Activated CD8-positive, alpha-beta memory T cell treated with anti-CD3 and anti-CD28 coated beads, Interleukin-2, amount 10 ng/mL, durations not matched to agents 7 days and 5 days (primary cell): ENCODE measurements around the gene MAST4. TPM values are rescaled to one million over a fixed set of nuclear protein-coding genes. Genes with fewer than 3 reads are reported as not detected.

Experiments
- ATAC-seq: fragments of 150-1000 bp; cut with Tn5 transposase; one replicate; pipeline ENCODE4 v1.10.0; 2021; ENCODE audit warnings: moderate library complexity
- CTCF ChIA-PET: fragments of 350-600 bp; sonication (Branson Sonifier 250); formaldehyde crosslinking; loops from one replicate; lab custom pipeline; 2021; ENCODE audit warnings: antibody characterized with exemption; lab: Charles Lee
- DNase-seq: peaks from one replicate; pipeline ENCODE4 v3.0.0-alpha.2; 2020
- H3K27ac Mint-ChIP-seq: one replicate; pipeline ENCODE4 v1.8.0; 2021; ENCODE audit warnings: mild to moderate bottlenecking, mixed read lengths
- H3K27me3 Mint-ChIP-seq: one replicate; pipeline ENCODE4 v1.8.0; 2021; ENCODE audit warnings: mixed read lengths
- H3K36me3 Mint-ChIP-seq: one replicate; pipeline ENCODE4 v1.8.0; 2021; ENCODE audit warnings: mild to moderate bottlenecking, mixed read lengths
- H3K4me1 Mint-ChIP-seq: one replicate; pipeline ENCODE4 v1.8.0; 2021; ENCODE audit warnings: mixed read lengths
- H3K4me3 Mint-ChIP-seq: one replicate; pipeline ENCODE4 v1.8.0; 2021; ENCODE audit warnings: mild to moderate bottlenecking, moderate library complexity, mixed read lengths
- H3K9me3 Mint-ChIP-seq: one replicate; pipeline ENCODE4 v1.8.0; 2022; ENCODE audit warnings: low read depth, mixed read lengths
- total RNA-seq, 2 experiments: library from RNA; stranded (reverse); gene quantifications; one replicate each; pipeline ENCODE4 v1.2.3, GENCODE V29; 2021

Gene MAST4
- total RNA-seq, 2 experiments from 2014 or later: 21.6 to 25.2 TPM

GRCh38 chr5:66573733-66574132 is 22.5 kb upstream of the MAST4 start:
- H3K4me1 Mint-ChIP-seq: no peaks in the 10 kb centered on the region
- H3K4me3 Mint-ChIP-seq: no peak overlapping the region
- H3K9me3 Mint-ChIP-seq: no peaks in the 10 kb centered on the region
- no peaks in the 10 kb centered on the region for H3K36me3 Mint-ChIP-seq
- peaks cover 43% of the 10 kb centered on the region for H3K27me3 Mint-ChIP-seq
- CTCF ChIA-PET: no interaction called here
- ATAC-seq (no peak), DNase-seq (no peak)
- no peak overlapping the region for H3K27ac Mint-ChIP-seq

GRCh38 chr5:66582499-66583165 is 13.6 kb upstream of the MAST4 start:
- Mint-ChIP-seq H3K4me3 (no peak overlapping the region), H3K27me3 (peaks cover 47% of the 10 kb centered on the region), H3K27ac (no peak overlapping the region), H3K9me3 (no peaks in the 10 kb centered on the region), H3K4me1 (no peaks in the 10 kb centered on the region), H3K36me3 (no peaks in the 10 kb centered on the region)
- DNase-seq (no peak), ATAC-seq (no peak)
- CTCF ChIA-PET: no interaction called here

DNA sequence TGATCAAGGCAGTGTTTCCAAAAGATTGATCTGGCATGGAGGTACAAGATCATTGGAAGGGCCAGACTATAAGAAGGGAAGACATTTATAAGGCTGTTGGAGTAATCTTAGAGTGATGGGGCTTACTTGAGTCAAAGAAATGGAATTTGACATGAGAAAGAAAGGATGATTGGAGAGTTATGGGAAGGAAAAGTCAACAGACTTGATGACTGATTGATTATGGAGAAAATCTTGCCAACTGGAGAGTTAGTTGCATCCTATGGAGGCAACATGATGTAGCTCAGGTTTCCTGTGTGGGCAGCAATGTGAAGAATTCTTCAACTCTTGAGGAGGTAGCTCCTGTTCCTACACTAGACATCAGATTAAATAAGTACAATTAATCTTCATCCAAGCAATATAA is 10.9 kb upstream of the MAST4 start:
- H3K27me3 Mint-ChIP-seq: peaks cover 52% of the 10 kb centered on the region
- CTCF ChIA-PET: no interaction called here
- DNase-seq (no peak), ATAC-seq (no peak)
- no peaks in the 10 kb centered on the region for H3K36me3 Mint-ChIP-seq
- no peak overlapping the region for H3K27ac Mint-ChIP-seq
- no peak overlapping the region for H3K4me3 Mint-ChIP-seq
- no peaks in the 10 kb centered on the region for H3K4me1 Mint-ChIP-seq
- no peaks in the 10 kb centered on the region for H3K9me3 Mint-ChIP-seq

GRCh38 chr5:66587771-66588170 is 8.4 kb upstream of the MAST4 start:
- ATAC-seq (no peak), DNase-seq (no peak)
- Mint-ChIP-seq H3K4me3 (no peak overlapping the region), H3K36me3 (no peaks in the 10 kb centered on the region), H3K4me1 (no peaks in the 10 kb centered on the region), H3K27ac (no peak overlapping the region), H3K9me3 (no peaks in the 10 kb centered on the region), H3K27me3 (peaks cover 56% of the 10 kb centered on the region)
- CTCF ChIA-PET: no interaction called here

DNA sequence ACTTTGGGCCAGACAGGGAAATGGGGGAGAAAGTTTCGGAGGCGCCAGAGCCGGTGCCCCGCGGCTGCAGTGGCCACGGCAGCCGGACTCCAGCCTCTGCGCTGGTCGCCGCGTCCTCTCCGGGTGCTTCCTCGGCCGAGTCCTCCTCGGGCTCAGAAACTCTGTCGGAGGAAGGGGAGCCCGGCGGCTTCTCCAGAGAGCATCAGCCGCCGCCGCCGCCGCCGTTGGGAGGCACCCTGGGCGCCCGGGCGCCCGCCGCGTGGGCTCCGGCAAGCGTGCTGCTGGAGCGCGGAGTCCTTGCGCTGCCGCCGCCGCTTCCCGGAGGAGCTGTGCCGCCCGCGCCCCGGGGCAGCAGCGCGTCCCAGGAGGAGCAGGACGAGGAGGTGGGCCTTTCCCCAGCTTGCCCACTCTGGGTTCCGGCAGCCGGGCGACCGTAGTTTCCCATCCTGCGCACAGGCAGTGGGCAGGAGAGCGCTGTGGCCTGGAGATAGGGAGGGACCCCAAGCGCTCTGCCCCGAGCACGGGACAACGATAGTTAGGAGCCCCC is 516 bp downstream of the MAST4 start:
- H3K27ac Mint-ChIP-seq: no peak overlapping the region
- CTCF ChIA-PET: interaction anchor here (1.0 kb wide), 1 partner anchor 20 kb away, joined by 3 read pairs; no protein-coding TSS in a partner anchor
- H3K27me3 Mint-ChIP-seq: peaks cover 78% of the 10 kb centered on the region
- no peaks in the 10 kb centered on the region for H3K36me3 Mint-ChIP-seq
- peak overlapping the region; percentile 76 for H3K4me3 Mint-ChIP-seq
- H3K4me1 Mint-ChIP-seq: peaks cover 22% of the 10 kb centered on the region
- no peaks in the 10 kb centered on the region for H3K9me3 Mint-ChIP-seq
- peak; percentile 28 for ATAC-seq
- DNase-seq: no peak

DNA sequence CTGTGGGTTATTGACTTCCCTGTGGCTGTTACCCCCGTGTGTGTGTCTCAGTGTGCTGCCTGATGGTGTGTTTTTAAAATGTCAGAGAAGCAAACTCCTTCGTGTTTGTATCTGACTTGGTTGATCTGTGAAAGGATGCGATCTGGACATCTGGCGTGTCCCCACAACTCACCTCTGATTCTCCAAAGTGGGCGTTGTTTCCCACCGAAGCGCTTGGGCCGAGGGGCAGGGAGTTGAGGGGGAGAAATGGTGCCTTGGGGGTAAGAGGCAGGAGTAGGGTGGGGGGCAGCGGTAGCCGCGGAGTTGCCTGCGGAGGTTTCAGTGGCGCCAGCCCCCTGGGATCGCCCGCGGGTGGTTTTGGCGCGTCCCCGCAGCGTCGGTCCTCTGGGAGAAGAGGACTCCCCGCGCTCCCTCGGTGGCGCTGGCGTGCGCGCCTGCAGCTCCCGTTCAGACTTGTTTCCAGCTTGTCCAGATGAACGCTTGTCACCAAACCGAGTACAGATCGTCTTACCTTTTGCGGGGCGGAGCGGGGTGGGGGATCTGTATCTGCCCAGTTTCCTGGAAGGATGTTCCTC is 1.1 kb downstream of the MAST4 start:
- peaks cover 22% of the 10 kb centered on the region for H3K4me1 Mint-ChIP-seq
- peaks cover 75% of the 10 kb centered on the region for H3K27me3 Mint-ChIP-seq
- CTCF ChIA-PET: interaction anchor here (1.0 kb wide), 1 partner anchor 20 kb away, joined by 3 read pairs; no protein-coding TSS in a partner anchor
- no peak overlapping the region for H3K27ac Mint-ChIP-seq
- no peak for ATAC-seq
- H3K4me3 Mint-ChIP-seq: peak overlapping the region; percentile 76
- H3K9me3 Mint-ChIP-seq: no peaks in the 10 kb centered on the region
- H3K36me3 Mint-ChIP-seq: no peaks in the 10 kb centered on the region
- no peak for DNase-seq

DNA sequence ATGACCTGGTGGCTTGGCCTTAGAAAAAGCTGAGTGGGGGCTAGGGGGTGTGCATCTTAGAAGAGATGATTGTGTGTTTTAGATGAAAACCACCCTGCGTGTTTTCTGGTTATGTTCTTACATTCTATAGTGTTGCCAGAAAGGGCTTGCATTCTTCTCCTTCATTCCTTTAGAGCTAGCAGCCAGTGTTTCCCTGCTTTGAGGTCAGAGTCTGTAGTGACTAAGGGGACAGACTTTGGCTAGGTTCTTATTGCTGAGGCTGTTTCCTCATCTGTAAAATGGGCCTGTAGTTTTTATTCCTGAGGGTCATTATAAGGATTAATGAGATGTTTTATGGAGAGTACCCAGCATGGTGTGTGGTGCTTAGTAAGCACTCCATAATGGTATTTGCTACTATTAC is 6.4 kb downstream of the MAST4 start:
- H3K4me3 Mint-ChIP-seq: no peak overlapping the region
- H3K36me3 Mint-ChIP-seq: no peaks in the 10 kb centered on the region
- no peak for ATAC-seq
- H3K4me1 Mint-ChIP-seq: peaks cover 14% of the 10 kb centered on the region
- no peaks in the 10 kb centered on the region for H3K9me3 Mint-ChIP-seq
- peaks cover 87% of the 10 kb centered on the region for H3K27me3 Mint-ChIP-seq
- H3K27ac Mint-ChIP-seq: no peak overlapping the region
- no peak for DNase-seq
- CTCF ChIA-PET: no interaction called here

DNA sequence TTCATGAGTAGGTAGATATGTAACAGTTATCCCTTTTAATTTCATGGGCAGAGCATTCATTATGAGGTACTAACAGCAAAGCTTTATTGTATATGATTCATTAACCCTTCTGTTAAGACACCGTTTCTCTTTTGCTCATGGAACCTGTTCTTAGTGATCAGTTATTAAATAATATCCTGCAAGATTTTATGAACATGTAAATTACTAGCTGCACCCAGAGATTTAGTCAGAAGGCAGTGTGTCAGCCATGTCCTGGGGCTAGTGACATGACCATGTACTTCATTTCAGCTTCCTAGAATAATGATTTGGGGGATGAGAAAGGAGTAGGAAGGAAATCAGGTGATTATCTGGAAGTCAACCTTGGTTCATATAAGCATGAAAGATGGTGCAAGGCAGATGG is 7.0 kb downstream of the MAST4 start:
- no peaks in the 10 kb centered on the region for H3K36me3 Mint-ChIP-seq
- no peak overlapping the region for H3K4me3 Mint-ChIP-seq
- CTCF ChIA-PET: no interaction called here
- DNase-seq (no peak), ATAC-seq (no peak)
- peaks cover 8% of the 10 kb centered on the region for H3K4me1 Mint-ChIP-seq
- no peak overlapping the region for H3K27ac Mint-ChIP-seq
- H3K27me3 Mint-ChIP-seq: peaks cover 82% of the 10 kb centered on the region
- H3K9me3 Mint-ChIP-seq: no peaks in the 10 kb centered on the region

- Mint-ChIP-seq H3K9me3 (no peaks in the 10 kb centered on the region), H3K4me3 (no peak overlapping the region), H3K4me1 (peaks cover under 1% of the 10 kb centered on the region), H3K36me3 (peaks cover 1% of the 10 kb centered on the region), H3K27ac (no peak overlapping the region), H3K27me3 (peaks cover 81% of the 10 kb centered on the region)
- no peak for ATAC-seq
- DNase-seq: no peak
- CTCF ChIA-PET: no interaction called here
These were observed 7.7 kb downstream of the MAST4 start for GRCh38 chr5:66603881-66604280.

DNA sequence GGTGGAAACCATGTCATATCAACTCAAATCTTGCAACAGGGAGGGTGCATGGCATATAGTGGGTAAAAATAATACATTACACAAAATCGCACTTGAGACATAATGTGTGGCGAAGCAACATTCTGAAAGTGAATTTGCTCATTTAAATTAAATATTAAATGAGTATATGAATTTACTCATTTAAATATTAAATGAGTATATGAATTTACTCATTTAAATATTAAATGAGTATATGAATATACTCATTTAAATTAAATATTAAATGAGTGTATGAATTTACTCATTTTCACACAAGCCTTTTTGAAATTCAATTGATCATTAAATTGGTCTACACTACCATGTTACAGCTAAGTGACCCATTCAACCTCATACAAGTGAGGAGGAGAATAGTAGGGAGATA is 10.5 kb downstream of the MAST4 start:
- H3K9me3 Mint-ChIP-seq: no peaks in the 10 kb centered on the region
- CTCF ChIA-PET: no interaction called here
- H3K27me3 Mint-ChIP-seq: peaks cover 69% of the 10 kb centered on the region
- no peak for ATAC-seq
- H3K27ac Mint-ChIP-seq: no peak overlapping the region
- peaks cover 6% of the 10 kb centered on the region for H3K4me1 Mint-ChIP-seq
- DNase-seq: no peak
- peaks cover 3% of the 10 kb centered on the region for H3K36me3 Mint-ChIP-seq
- no peak overlapping the region for H3K4me3 Mint-ChIP-seq

DNA sequence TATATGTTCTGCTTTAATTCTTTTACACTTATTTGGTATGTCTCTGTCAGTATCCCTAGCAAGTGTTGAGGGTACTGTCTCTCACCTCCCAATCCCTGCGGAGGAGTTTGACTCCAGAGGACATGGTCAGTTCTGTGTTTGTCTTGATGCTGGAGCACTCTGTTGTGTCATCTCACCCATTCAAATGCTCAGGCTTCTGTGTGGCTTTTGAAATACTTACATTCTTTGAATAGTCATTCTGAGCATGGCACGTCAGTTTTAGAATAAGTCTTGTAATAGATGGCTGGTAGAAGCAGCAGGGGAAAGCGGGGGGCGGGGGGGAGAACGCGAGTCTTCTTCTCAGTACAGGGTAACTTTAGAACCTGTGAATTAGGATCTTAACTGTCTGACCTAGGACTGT is 12.3 kb downstream of the MAST4 start:
- Mint-ChIP-seq H3K27me3 (peaks cover 67% of the 10 kb centered on the region), H3K36me3 (peaks cover 3% of the 10 kb centered on the region), H3K9me3 (no peaks in the 10 kb centered on the region), H3K4me1 (peaks cover 6% of the 10 kb centered on the region), H3K27ac (no peak overlapping the region), H3K4me3 (no peak overlapping the region)
- CTCF ChIA-PET: no interaction called here
- no peak for ATAC-seq
- DNase-seq: no peak

DNA sequence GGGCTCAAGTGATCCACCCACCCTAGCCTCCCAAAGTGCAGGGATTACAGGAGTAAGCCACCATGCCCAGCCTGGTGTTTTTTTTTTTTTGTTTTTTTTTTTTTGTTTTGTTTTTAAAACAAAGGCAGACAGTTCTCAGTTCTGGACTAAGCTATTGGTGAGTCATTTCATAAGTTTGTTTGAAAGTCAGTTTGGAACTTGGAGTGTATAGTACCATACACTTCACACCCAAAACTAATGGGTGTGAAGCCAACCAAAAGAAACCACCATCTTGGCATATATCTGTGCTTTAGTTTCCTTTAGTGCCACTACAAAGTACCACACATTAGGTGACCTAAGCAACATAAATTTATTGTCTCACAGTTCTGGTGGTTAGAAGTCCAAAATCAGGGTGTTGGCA is 13.4 kb downstream of the MAST4 start:
- Mint-ChIP-seq H3K4me1 (peaks cover 6% of the 10 kb centered on the region), H3K27ac (no peak overlapping the region), H3K4me3 (no peak overlapping the region), H3K27me3 (peaks cover 61% of the 10 kb centered on the region), H3K9me3 (no peaks in the 10 kb centered on the region), H3K36me3 (peaks cover 3% of the 10 kb centered on the region)
- CTCF ChIA-PET: no interaction called here
- no peak for DNase-seq
- peak; percentile 36 for ATAC-seq

- H3K27me3 Mint-ChIP-seq: peaks cover 48% of the 10 kb centered on the region
- H3K4me1 Mint-ChIP-seq: peaks cover 14% of the 10 kb centered on the region
- ATAC-seq (no peak), DNase-seq (no peak)
- H3K9me3 Mint-ChIP-seq: no peaks in the 10 kb centered on the region
- H3K4me3 Mint-ChIP-seq: no peak overlapping the region
- H3K36me3 Mint-ChIP-seq: peaks cover 5% of the 10 kb centered on the region
- CTCF ChIA-PET: no interaction called here
- no peak overlapping the region for H3K27ac Mint-ChIP-seq
These were observed 16.0 kb downstream of the MAST4 start for GRCh38 chr5:66612226-66612625.

GRCh38 chr5:66615136-66615535 is 18.9 kb downstream of the MAST4 start:
- Mint-ChIP-seq H3K27me3 (peaks cover 42% of the 10 kb centered on the region), H3K9me3 (no peaks in the 10 kb centered on the region), H3K27ac (no peak overlapping the region), H3K4me3 (no peak overlapping the region), H3K36me3 (peaks cover 2% of the 10 kb centered on the region), H3K4me1 (peaks cover 26% of the 10 kb centered on the region)
- CTCF ChIA-PET: no interaction called here
- ATAC-seq: no peak
- no peak for DNase-seq
